Stimulated activated CD4-positive, alpha-beta T cell treated with anti-CD3 and anti-CD28 coated beads, Interleukin-2, amount 100 ng/mL, for 48 hours (primary cell): ENCODE data around the gene FAM117A.
"Not testable (repeated sequence)": the region's sequence is repeated elsewhere in the genome, so short reads cannot be mapped to it uniquely, and the experiment has no call there.

Experiments used
- DNase-seq, 2 donors: peaks; one replicate each; pipeline ENCODE4 v3.0.0-alpha.2; 2020

Gene FAM117A

GRCh38 chr17:49762151-49762941 lies 1.6 kb downstream of the FAM117A start:
- DNase-seq = no peak

- DNase-seq = no peak
These were observed 2.9 kb downstream of the FAM117A start for GRCh38 chr17:49760932-49761558.

GRCh38 chr17:49760296-49760695 lies 3.6 kb downstream of the FAM117A start:
- no peak for DNase-seq

- DNase-seq = no peak
These were observed 4.7 kb downstream of the FAM117A start for GRCh38 chr17:49759203-49759602.

- DNase-seq = not testable (repeated sequence)
These were observed 5.4 kb downstream of the FAM117A start for GRCh38 chr17:49758464-49759010.

GRCh38 chr17:49757151-49757777 lies 6.7 kb downstream of the FAM117A start:
- DNase-seq = no peak

GRCh38 chr17:49756323-49757150 lies 7.4 kb downstream of the FAM117A start:
- no peak for DNase-seq

- DNase-seq = no peak
These were observed 8.2 kb downstream of the FAM117A start for GRCh38 chr17:49755663-49756283.

GRCh38 chr17:49753959-49754391 lies 10.0 kb downstream of the FAM117A start:
- DNase-seq = no peak

GRCh38 chr17:49752508-49752907 lies 11.4 kb downstream of the FAM117A start:
- DNase-seq = no peak

- DNase-seq = no peak
These were observed 14.2 kb downstream of the FAM117A start for GRCh38 chr17:49749730-49750129.

- DNase-seq = peak in 1 of 2 donors; percentile 36
These were observed 15.1 kb downstream of the FAM117A start for GRCh38 chr17:49748791-49749190.

GRCh38 chr17:49748223-49748622 lies 15.7 kb downstream of the FAM117A start:
- no peak for DNase-seq

GRCh38 chr17:49747632-49748031 lies 16.3 kb downstream of the FAM117A start:
- no peak for DNase-seq

- no peak for DNase-seq
These were observed 17.0 kb downstream of the FAM117A start for GRCh38 chr17:49746791-49747490.

- DNase-seq = no peak
These were observed 18.5 kb downstream of the FAM117A start for GRCh38 chr17:49745175-49746139.

GRCh38 chr17:49742166-49742638 lies 21.7 kb downstream of the FAM117A start:
- DNase-seq = no peak

- no peak for DNase-seq
These were observed 22.2 kb downstream of the FAM117A start for GRCh38 chr17:49741692-49742076.

- DNase-seq = no peak
These were observed 22.8 kb downstream of the FAM117A start for GRCh38 chr17:49741009-49741691.
